CD4-positive, alpha-beta T cell treated with Interleukin-15 for 1 hour (primary cell): ENCODE results near the gene STK25.
A peak's percentile ranks its signal among the peaks of the same experiment; 100 is the strongest.
"Not testable (repeated sequence)": the region's sequence is repeated elsewhere in the genome, so short reads cannot be mapped to it uniquely, and the experiment has no call there.

Source experiments
- DNase-seq: peaks from one replicate; pipeline ENCODE4 v3.0.0-alpha.2; 2020

The STK25 gene

DNA sequence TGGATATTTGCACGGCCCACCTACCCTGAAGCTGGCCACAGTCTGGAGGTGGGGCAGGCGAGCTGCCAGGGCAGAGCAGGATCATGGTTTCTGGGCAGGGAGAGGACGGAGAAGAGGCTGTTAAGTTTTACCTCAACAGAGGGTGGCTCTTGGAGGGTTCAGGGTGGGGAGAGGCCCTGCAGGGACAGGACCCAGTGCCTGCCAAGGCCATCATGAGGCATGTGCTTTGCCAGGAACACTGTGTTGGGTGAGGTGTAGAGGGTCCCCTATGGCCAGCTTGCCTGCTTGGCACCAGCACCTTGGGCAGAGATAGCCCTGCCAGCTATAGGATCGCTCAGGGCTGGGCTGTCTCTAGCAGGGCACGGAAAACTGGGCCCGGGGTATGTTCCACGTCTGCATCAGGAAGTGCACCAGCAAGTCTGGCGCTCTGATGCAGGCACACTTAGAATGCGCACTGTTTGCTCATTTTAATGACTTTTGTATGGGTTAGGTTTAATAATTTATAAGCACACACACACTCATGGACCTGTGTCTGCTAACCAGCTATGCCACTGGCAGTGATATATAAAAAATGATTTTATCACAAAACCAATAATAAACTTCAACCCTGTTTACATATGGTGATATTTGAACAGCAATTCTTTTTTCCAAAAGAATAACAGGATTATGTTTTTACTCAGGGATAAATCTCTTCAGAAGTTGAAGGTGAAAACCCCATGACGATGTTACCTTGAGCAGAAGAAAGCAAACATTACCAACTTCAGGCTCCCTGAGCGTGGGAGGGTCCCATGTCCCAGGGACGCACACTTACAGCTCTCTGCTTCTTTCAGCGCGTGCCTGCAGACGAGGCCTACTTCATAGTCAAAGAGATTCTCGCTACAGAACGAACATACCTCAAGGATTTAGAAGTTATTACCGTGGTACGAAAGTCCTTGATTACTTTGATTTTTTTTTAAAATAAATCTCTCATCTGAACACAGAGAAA, 46.4 kb downstream of the STK25 start:
- DNase-seq = no peak

DNA sequence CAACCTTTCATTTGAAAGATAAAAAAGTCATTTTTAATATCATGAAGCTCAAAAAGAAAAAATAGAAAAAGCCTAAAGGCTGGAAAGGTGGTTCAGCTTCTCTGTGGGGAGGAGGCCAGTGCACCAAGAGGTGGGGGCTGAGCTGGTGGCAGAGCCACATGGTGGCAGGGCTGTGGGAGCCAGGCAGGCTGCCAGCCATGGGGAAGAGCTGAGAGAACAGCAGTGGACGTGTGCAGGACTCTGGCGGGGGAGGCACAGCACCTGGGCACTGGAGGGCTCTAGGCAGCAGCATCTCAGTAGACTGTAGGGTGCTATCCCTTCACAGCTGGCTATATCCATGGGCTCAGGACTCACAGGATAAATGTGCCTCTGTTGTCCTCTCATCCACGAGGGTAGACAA, 47.8 kb downstream of the STK25 start:
- DNase-seq = no peak

DNA sequence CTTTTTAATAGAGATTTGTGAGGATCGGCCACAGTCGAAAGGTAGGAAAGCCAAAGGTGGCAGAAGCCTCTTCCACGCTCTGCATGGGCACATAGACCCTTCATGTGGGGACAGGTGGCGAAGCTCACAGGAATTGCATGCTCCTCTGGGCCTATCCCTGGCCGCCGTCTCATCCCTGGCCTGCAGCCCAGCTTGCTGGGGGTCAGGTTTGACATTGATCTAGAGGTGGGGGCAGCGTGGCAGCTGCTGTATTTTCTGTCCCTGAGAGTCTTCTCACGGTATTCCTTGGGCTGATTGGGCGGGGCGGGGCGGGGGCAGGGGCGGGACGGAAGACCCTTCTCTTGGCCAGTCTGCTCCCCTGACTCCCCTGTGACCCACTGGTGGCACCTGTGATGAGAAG, 48.9 kb downstream of the STK25 start:
- DNase-seq = no peak

DNA sequence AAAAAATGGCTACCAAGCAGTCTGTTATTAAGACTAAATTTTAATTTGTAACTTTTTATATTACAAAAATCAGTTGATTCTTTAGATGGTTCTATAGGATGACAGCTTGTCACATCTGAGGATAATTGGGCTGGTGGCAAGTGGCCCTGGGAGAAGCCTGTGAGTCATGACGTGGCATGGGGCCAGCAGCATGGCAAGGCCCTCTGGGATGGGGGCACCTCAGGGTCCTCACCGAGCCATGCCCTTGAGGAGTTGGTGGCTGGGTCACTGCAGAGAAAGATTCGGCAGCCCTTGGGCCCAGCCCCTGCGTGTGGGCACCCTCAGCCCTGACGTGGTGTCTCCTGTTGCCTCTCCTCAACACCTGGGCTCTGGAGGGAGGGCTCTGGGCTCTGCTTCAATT, 49.7 kb downstream of the STK25 start:
- no peak for DNase-seq

DNA sequence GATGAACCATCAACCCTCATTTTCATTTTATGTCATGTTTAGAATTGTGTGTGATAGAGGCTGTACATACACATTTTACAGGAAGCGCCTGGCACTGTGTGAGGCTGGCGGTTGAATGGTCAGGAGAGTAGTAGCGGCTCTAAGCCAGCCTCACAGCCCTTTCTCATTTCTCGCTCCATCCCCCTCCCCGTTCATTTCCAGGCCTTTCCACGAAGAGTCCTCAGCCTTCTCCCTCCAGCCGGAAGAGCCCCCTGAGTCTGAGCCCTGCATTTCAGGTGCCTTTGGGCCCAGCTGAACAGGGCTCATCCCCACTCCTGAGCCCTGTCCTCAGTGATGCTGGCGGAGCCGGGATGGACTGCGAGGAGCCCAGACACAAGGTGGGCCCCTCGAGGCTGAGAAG, 51.8 kb downstream of the STK25 start:
- DNase-seq = no peak

DNA sequence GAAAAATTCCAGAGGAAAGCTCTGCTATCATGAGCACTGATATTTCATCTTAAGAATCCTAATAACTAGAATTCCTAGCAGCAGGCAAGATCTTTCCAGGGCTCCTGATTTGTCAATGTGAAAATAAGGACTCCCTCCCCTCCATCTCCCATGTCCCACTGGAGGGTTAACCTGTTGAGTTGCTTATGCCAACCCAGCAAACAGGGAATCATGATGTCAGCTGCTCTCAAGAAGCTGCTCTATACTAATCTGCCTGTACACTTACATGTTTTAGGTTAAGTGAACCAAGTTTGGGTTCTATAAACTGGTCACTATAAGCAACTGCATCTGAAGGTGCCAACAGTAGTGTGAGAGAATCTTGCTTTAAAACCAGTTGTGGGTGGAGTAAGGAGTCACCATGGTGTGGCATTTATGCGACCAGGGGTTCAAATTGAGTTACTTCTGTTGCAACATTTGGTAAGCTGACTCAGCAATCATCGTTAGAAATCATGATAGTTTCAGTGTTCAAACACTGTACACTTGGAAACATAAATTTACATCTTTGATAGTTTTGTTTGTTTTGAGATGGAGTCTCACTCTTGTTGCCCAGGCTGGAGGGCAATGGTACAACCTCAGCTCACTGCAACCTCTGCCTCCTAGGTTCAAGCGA, 53.4 kb downstream of the STK25 start:
- DNase-seq = no peak

DNA sequence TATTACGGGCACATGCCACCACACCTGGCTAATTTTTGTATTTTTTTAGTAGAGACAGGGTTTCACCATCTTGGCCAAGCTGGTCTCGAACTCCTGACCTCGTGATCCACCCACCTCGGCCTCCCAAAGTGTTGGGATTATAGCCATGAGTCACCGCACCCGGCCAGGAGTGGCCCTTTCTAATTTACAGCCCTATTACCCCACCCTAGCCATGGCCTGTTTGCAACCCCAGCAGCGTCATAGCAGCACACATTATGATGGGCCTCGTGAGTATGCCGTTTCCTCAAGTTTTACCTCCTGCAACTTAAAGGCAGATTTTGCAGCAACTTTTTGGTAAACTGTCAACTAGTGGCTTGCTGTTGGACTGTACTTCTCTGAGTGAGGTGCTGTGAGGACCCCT, 54.5 kb downstream of the STK25 start:
- DNase-seq = not testable (repeated sequence)

DNA sequence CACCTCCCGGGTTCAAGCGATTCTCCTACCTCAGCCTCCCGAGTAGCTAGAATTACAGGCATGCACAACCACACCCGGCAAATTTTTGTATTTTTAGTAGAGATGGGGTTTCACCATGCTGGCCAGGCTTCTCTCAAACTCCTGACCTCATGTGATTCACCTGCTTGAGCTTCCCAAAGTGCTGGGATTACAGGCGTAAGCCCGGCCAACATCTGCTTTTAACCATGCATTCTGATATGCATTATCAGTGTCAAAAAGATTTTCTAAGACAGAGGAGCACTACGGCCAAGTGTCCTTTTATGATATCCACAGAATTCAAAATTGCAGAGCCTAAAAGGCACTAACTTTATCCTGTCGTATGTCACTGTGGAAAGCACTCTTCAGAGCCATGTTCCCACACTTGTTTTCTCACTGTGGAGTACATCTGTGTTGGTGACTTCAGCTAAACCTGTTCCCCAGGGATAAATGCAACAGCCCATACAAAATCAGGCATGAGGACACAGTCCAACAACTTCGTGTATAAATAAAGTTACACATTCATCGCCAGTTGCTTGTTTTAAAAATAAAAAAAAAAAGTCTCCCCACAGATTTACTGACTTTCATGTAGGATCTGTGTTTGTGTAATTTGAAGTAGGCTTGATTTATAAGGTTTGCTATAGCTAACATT, 56.4 kb downstream of the STK25 start:
- DNase-seq = no peak

DNA sequence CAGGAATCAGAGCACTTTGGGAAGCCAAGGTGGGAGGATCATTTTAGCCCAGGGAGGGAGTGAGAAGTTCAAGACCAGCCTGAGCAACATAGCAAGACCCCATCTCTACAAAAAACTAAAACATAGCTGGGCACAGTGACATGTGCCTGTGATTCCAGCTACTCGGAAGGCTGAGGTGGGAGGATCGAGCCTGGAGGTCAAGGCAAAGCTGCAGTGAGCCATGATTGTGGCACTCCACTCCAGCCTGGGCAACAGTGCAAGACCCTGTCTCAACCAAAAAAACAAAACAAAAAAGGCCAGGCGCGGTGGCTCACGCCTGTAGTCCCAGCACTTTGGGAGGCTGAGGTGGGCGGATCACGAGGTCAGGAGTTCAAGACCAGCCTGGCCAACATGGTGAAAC, 58.3 kb downstream of the STK25 start:
- not testable (repeated sequence) for DNase-seq

DNA sequence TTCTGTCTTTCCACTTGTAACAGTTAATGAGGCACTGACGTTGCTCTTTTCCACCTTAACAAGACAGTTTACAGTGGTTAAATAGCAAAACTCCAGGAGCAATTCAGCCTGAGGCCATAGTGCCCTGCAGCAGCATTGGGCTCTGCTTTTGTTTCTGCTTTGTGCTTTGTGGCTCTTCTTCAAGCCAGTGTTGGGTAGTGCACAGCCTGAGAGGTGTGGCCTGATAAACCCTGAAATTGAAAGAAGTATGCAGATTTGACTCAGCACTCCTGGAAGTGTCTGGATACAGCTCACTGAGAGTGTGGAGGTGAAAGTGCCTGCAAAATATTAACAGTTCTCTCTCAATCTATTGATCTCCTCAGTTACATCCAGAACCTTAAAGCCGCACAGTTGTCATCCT, 63.0 kb downstream of the STK25 start:
- DNase-seq = no peak

DNA sequence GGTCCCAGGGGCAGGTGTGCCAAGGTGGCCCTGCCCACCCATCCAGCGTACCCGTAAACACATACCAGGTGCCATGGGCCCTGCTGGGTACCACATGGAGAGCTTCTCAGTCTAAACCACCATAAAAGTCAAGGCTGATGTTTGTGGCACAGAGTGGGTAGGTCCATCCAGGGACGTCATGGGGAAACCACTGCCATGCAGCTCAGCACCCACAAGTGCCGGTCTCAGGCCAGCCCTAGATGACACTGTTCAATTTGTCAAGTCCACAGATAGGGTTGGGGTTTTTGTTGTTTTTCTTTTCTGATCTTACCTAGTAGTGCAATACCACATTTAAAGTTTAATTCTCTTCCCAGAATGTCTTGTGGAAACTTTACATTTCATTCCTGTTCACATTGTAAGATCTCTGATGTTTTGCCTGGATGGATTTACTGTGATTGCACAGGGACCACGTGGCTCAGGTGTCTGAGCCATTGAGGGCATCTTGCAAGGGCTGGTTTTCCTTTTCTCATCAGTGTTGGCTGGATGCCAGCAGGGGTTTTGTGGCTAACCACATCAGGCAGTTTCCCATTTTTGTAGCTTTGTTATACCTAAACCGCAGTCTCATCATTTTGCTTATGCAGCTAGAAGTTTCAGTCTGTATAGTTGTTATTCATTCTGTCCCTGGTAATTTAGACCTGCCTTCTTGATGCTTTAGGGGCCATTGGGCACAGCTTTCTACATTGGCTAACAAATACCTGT, 64.7 kb downstream of the STK25 start:
- DNase-seq = peak; percentile 82
